Breast epithelium (tissue), 4 donors: ENCODE measurements around the gene HDLBP. TPM values are rescaled to one million over a fixed set of nuclear protein-coding genes. Genes with fewer than 3 reads are reported as not detected.

ENCODE experiments used
- DNase-seq, 2 donors: peaks; one replicate each; pipeline ENCODE4 v3.0.0-alpha.2; 2019; ENCODE audit warnings: low spot score in 2 of 2
- H3K27ac ChIP-seq, 2 donors: fragments of 200-600 bp; sonication (generic) in 1 of 2; one replicate each; pipeline ENCODE4 v1.5.1; 2016 to 2019; ENCODE audit warnings: mild to moderate bottlenecking in 1 of 2
- H3K27me3 ChIP-seq, 2 donors: fragments of 200-600 bp; sonication (generic) in 1 of 2; one replicate each; pipeline versions ENCODE4 v1.5.1 to v1.6.0; 2017 to 2019; ENCODE audit warnings: control low read depth in 1 of 2, mild to moderate bottlenecking in 1 of 2
- H3K36me3 ChIP-seq: fragments of 200-600 bp; one replicate; pipeline ENCODE4 v1.5.1; 2019
- H3K4me1 ChIP-seq, 2 donors: fragments of 200-600 bp; sonication (generic); one replicate each; pipeline ENCODE4 v1.5.1; 2016 to 2019; ENCODE audit warnings: control low read depth in 1 of 2
- H3K4me3 ChIP-seq, 3 donors: fragments of 200-600 bp; sonication (generic); 1 replicate in 2 of 3; 2 replicates in 1 of 3; pipeline ENCODE4 v1.5.1; 2016 to 2019; ENCODE audit warnings: mild to moderate bottlenecking in 3 of 3, moderate library complexity in 2 of 3
- H3K9me3 ChIP-seq, 2 donors: fragments of 200-600 bp; sonication (generic) in 1 of 2; one replicate each; pipeline ENCODE4 v1.5.1; 2016 to 2019; ENCODE audit warnings: control low read depth in 1 of 2
- POLR2A ChIP-seq: fragments of 450-650 bp; IDR thresholded peaks from one replicate; pipeline ENCODE4 v1.6.1; 2016; ENCODE audit warnings: antibody characterized with exemption, mild to moderate bottlenecking, moderate library complexity
- POLR2AphosphoS5 ChIP-seq, 3 donors: sonication (generic); formaldehyde crosslinking; IDR thresholded peaks; one replicate each; pipeline ENCODE4 v1.6.1; 2017; ENCODE audit warnings: antibody characterized with exemption in 3 of 3
- intact Hi-C: fragments of 100-400 bp; cut with DNase I; formaldehyde crosslinking; loops from one replicate; pipeline ENCODE4 v1.15.1; 2023; ENCODE audit warnings: low total_unique reads
- total RNA-seq, 3 donors: library from RNA; depleted of rRNA; stranded (reverse); fragments of >200 nt; gene quantifications; one replicate each; pipeline ENCODE4 v1.1.0, GENCODE V29; 2016
- TF ChIP-seq, protein P1 (sequence below), 3 donors: fragments of 450-650 bp; IDR thresholded peaks; one replicate each; pipeline ENCODE4 v1.5.1; 2016 to 2017; ENCODE audit warnings: antibody characterized with exemption in 3 of 3, mild to moderate bottlenecking in 3 of 3, moderate library complexity in 3 of 3

The HDLBP gene
- total RNA-seq, 3 donors from 2014 or later = 339 to 515 (median 383) TPM

- H3K4me3 ChIP-seq = no peak overlapping the region
- TF ChIP-seq, protein P1, sequence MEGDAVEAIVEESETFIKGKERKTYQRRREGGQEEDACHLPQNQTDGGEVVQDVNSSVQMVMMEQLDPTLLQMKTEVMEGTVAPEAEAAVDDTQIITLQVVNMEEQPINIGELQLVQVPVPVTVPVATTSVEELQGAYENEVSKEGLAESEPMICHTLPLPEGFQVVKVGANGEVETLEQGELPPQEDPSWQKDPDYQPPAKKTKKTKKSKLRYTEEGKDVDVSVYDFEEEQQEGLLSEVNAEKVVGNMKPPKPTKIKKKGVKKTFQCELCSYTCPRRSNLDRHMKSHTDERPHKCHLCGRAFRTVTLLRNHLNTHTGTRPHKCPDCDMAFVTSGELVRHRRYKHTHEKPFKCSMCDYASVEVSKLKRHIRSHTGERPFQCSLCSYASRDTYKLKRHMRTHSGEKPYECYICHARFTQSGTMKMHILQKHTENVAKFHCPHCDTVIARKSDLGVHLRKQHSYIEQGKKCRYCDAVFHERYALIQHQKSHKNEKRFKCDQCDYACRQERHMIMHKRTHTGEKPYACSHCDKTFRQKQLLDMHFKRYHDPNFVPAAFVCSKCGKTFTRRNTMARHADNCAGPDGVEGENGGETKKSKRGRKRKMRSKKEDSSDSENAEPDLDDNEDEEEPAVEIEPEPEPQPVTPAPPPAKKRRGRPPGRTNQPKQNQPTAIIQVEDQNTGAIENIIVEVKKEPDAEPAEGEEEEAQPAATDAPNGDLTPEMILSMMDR (IDR thresholded peaks at IDR 0.05) = no peak
- TF ChIP-seq POLR2AphosphoS5 (IDR thresholded peaks at IDR 0.05) = no peak
- TF ChIP-seq POLR2A = no peak
- peaks cover 5% of the 10 kb centered on the region for H3K36me3 ChIP-seq
- no peaks in the 10 kb centered on the region for H3K4me1 ChIP-seq
- H3K27ac ChIP-seq = no peak overlapping the region
- DNase-seq = no peak
- no peaks in the 10 kb centered on the region for H3K27me3 ChIP-seq
- intact Hi-C loops = no loop called here
- H3K9me3 ChIP-seq = no peaks in the 10 kb centered on the region
Observed at GRCh38 chr2:241254904-241255351, 60.5 kb downstream of the HDLBP start.

DNA sequence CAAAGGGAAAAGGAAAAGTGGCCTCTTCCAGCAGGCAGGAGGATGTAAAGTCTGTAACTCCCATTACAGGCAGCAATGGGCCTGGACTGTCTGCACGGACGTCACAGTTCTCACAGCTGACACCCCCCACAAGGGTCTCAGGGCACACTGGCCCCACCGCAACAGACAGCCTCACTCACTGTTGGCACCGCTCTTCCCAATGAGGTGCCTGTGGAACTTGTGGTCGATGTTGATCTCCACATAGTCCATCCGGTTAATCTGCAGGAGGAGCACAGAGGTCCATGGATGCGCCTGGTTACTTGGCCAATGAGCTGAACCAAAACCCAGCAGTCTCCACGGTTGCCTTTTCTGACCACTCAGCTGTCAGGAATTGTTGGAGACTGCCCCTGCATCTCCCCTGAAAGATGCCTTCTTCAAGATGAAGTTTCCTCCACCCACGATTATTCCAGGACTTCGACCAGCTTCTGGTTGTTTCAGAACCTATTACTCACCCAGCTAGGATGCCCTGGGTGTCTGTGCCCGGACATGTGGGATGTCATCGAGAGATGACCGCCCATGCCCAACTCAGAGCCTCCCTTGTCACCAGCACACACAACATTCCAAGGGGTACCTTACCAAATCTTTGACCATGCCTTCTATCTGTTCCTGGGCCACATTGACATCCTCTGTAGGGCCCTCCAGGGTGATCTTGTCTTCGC lies 62.5 kb downstream of the HDLBP start:
- H3K4me1 ChIP-seq = no peaks in the 10 kb centered on the region
- peaks cover 13% of the 10 kb centered on the region for H3K36me3 ChIP-seq
- intact Hi-C loops = no loop called here
- TF ChIP-seq, protein P1 (IDR thresholded peaks at IDR 0.05) = no peak
- TF ChIP-seq POLR2AphosphoS5 (IDR thresholded peaks at IDR 0.05) = no peak
- no peak for TF ChIP-seq POLR2A
- H3K9me3 ChIP-seq = no peaks in the 10 kb centered on the region
- no peak overlapping the region for H3K4me3 ChIP-seq
- no peak for DNase-seq
- H3K27me3 ChIP-seq = no peaks in the 10 kb centered on the region
- H3K27ac ChIP-seq = no peak overlapping the region

DNA sequence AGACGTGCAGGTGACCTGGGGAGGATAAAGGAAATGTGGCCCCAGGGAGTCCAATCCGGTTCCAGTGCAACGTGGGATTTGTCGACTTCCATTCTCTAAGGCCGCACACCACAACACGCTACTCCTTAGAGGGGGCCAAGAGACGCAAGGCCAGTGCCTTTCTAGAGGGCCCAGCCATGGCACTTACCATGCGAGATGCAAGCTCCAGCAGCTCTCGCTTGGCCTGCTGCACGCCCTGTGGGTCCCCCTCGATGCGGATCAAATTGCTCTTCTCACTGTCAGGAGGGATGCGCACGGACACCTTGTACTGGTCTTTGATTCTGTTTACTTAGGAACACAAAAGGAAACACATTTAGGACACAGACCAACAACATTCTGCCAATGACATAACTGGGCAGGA lies 65.8 kb downstream of the HDLBP start:
- DNase-seq = no peak
- intact Hi-C loops = no loop called here
- Histone ChIP-seq H3K27ac (no peak overlapping the region), H3K4me1 (no peaks in the 10 kb centered on the region), H3K36me3 (peaks cover 21% of the 10 kb centered on the region), H3K27me3 (no peaks in the 10 kb centered on the region), H3K4me3 (no peak overlapping the region), H3K9me3 (no peaks in the 10 kb centered on the region)
- TF ChIP-seq POLR2AphosphoS5 (IDR thresholded peaks at IDR 0.05) (no peak), POLR2A (no peak)
- TF ChIP-seq, protein P1 (IDR thresholded peaks at IDR 0.05) = no peak

- Histone ChIP-seq H3K4me1 (no peaks in the 10 kb centered on the region), H3K4me3 (no peak overlapping the region), H3K9me3 (no peaks in the 10 kb centered on the region), H3K36me3 (peaks cover 21% of the 10 kb centered on the region), H3K27me3 (no peaks in the 10 kb centered on the region), H3K27ac (no peak overlapping the region)
- TF ChIP-seq POLR2AphosphoS5 (IDR thresholded peaks at IDR 0.05) (no peak), POLR2A (no peak)
- TF ChIP-seq, protein P1 (IDR thresholded peaks at IDR 0.05) = no peak
- intact Hi-C loops = no loop called here
- DNase-seq = no peak
Observed at GRCh38 chr2:241248897-241249296, 66.6 kb downstream of the HDLBP start.

GRCh38 chr2:241248289-241248688 lies 67.2 kb downstream of the HDLBP start:
- Histone ChIP-seq H3K27ac (no peak overlapping the region), H3K9me3 (no peaks in the 10 kb centered on the region), H3K4me1 (no peaks in the 10 kb centered on the region), H3K4me3 (no peak overlapping the region), H3K27me3 (no peaks in the 10 kb centered on the region), H3K36me3 (peaks cover 21% of the 10 kb centered on the region)
- intact Hi-C loops = no loop called here
- TF ChIP-seq POLR2AphosphoS5 (IDR thresholded peaks at IDR 0.05) (no peak), POLR2A (no peak)
- TF ChIP-seq, protein P1 (IDR thresholded peaks at IDR 0.05) = no peak
- no peak for DNase-seq
